Motor neuron (in vitro differentiated cells): ENCODE measurements around the gene CASP12. TPM values are rescaled to one million over a fixed set of nuclear protein-coding genes. Genes with fewer than 3 reads are reported as not detected.

Experiments used
- ATAC-seq, 8 experiments: fragments of 200-7000 bp; cut with Tn5 transposase; replicated peaks in 6 of 8; 2 replicates each; pipeline ENCODE4 v1.8.0; 2021; ENCODE audit warnings: mild to moderate bottlenecking in 8 of 8, moderate library complexity in 8 of 8
- H3K27ac ChIP-seq, 2 donors: fragments of 250-450 bp; sonication (Bioruptor Pico); 2 replicates each; pipeline ENCODE4 v1.9.0; 2021; ENCODE audit warnings: antibody characterized with exemption in 2 of 2, mild to moderate bottlenecking in 2 of 2, moderate library complexity in 1 of 2
- H3K4me1 ChIP-seq, 2 donors: fragments of 250-450 bp; sonication (Bioruptor Pico); replicated peaks in 1 of 2; 2 replicates each; pipeline ENCODE4 v1.6.1; 2021; ENCODE audit warnings: antibody characterized with exemption in 2 of 2, mild to moderate bottlenecking in 2 of 2, moderate library complexity in 1 of 2
- H3K4me3 ChIP-seq, 5 donors: fragments of 250-450 bp; sonication (Bioruptor Pico); 2 replicates each; pipeline ENCODE4 v1.9.0; 2021; ENCODE audit warnings: antibody characterized with exemption in 5 of 5, mild to moderate bottlenecking in 5 of 5, moderate library complexity in 4 of 5
- WGBS, 10 experiments: fragments of 450-650 bp; shearing (Covaris generic); methylation state at CpG; one replicate each; pipeline ENCODE4 v1.0.0; 2022; 5-methylcytosine and 5-hydroxymethylcytosine counted together
- in situ Hi-C, 9 experiments: fragments of 400-800 bp; cut with MboI; loops; one replicate each; pipeline ENCODE4 v1.15.0; 2021; ENCODE audit warnings: low sequenced_read_pairs in 9 of 9, low pct_unique_long_range_greater_than_20kb in 2 of 9; ENCODE audit not compliant: unreplicated experiment in 9 of 9
- total RNA-seq, 8 experiments: library from RNA; unstranded; fragments of 300-600 nt; gene quantifications; 2 replicates each; pipeline versions ENCODE4 v1.2.3 to v1.2.4, GENCODE V29; 2022

The CASP12 gene
- total RNA-seq, 8 experiments from 2014 or later = 0.43 TPM; not detected in 7

GRCh38 chr11:104876861-104877431 is 21.3 kb downstream of the CASP12 start:
- H3K4me1 ChIP-seq = peaks cover 0 to 4% of the 10 kb centered on the region in 2 donors
- WGBS, 10 experiments = 0 to 100% (median 96%) methylated on average over 1 to 5 of the region's 5 CpGs; no CpG with 5 or more reads in 1 of the 10 experiments
- in situ Hi-C loops = no loop called here
- no peak for ATAC-seq
- H3K4me3 ChIP-seq = no peak overlapping the region
- H3K27ac ChIP-seq = no peak overlapping the region

- Histone ChIP-seq H3K4me3 (no peak overlapping the region), H3K4me1 (peaks cover 0 to 4% of the 10 kb centered on the region in 2 donors), H3K27ac (no peak overlapping the region)
- in situ Hi-C loops = no loop called here
- no peak for ATAC-seq
Measured at GRCh38 chr11:104876324-104876723, 21.9 kb downstream of the CASP12 start.

GRCh38 chr11:104873252-104873651 is 25.0 kb downstream of the CASP12 start:
- WGBS, 10 experiments = 68 to 100% (median 86%) methylated on average over 1 to 8 of the region's 8 CpGs
- Histone ChIP-seq H3K4me1 (no peaks in the 10 kb centered on the region), H3K27ac (no peak overlapping the region), H3K4me3 (no peak overlapping the region)
- in situ Hi-C loops = no loop called here
- ATAC-seq = no peak

GRCh38 chr11:104872393-104872792 is 25.9 kb downstream of the CASP12 start:
- no peaks in the 10 kb centered on the region for H3K4me1 ChIP-seq
- 33 to 88% (median 65%) methylated on average over 2 to 3 of the region's 3 CpGs for WGBS, 10 experiments
- no peak overlapping the region for H3K27ac ChIP-seq
- in situ Hi-C loops = no loop called here
- ATAC-seq = no peak
- H3K4me3 ChIP-seq = no peak overlapping the region

GRCh38 chr11:104870910-104871309 is 27.4 kb downstream of the CASP12 start:
- Histone ChIP-seq H3K27ac (no peak overlapping the region), H3K4me3 (no peak overlapping the region), H3K4me1 (no peaks in the 10 kb centered on the region)
- peak in 3 of 8 experiments; percentile 38 to 86 (median 73) for ATAC-seq
- in situ Hi-C loops = no loop called here

- Histone ChIP-seq H3K4me3 (no peak overlapping the region), H3K27ac (no peak overlapping the region), H3K4me1 (no peaks in the 10 kb centered on the region)
- WGBS, 10 experiments = 18 to 81% (median 67%) methylated on average over 2 of the region's 2 CpGs; no CpG with 5 or more reads in 1 of the 10 experiments
- ATAC-seq = no peak
- in situ Hi-C loops = no loop called here
Measured at GRCh38 chr11:104866815-104867214, 31.4 kb downstream of the CASP12 start.

- in situ Hi-C loops = no loop called here
- WGBS, 10 experiments = 42 to 93% (median 69%) methylated on average over 2 to 7 of the region's 7 CpGs
Measured at GRCh38 chr11:104858882-104859775, 39.1 kb downstream of the CASP12 start.

GRCh38 chr11:104856607-104857006 is 41.7 kb downstream of the CASP12 start:
- in situ Hi-C loops = no loop called here
- Histone ChIP-seq H3K27ac (no peak overlapping the region), H3K4me1 (peaks cover 3 to 6% of the 10 kb centered on the region in 2 donors), H3K4me3 (no peak overlapping the region)
- no peak for ATAC-seq

More at GRCh38 chr11:104858882-104859775, 39.1 kb downstream of the CASP12 start:
- peaks cover 3 to 6% of the 10 kb centered on the region in 2 donors for H3K4me1 ChIP-seq
- H3K27ac ChIP-seq = no peak overlapping the region
- no peak overlapping the region for H3K4me3 ChIP-seq
- ATAC-seq = peak in 4 of 8 experiments; percentile 22 to 58 (median 30)

- Histone ChIP-seq H3K4me3 (no peak overlapping the region), H3K27ac (no peak overlapping the region), H3K4me1 (peaks cover 3 to 6% of the 10 kb centered on the region in 2 donors)
- WGBS, 10 experiments = 26 to 100% (median 89%) methylated on average over 1 to 2 of the region's 2 CpGs
- ATAC-seq = no peak
- in situ Hi-C loops = no loop called here
Measured at GRCh38 chr11:104855965-104856364, 42.3 kb downstream of the CASP12 start.

GRCh38 chr11:104853276-104853675 is 45.0 kb downstream of the CASP12 start:
- Histone ChIP-seq H3K4me3 (no peak overlapping the region), H3K4me1 (no peaks in the 10 kb centered on the region), H3K27ac (no peak overlapping the region)
- 88 to 100% (median 100%) methylated on average over 1 to 3 of the region's 3 CpGs; no CpG with 5 or more reads in 4 of the 10 experiments for WGBS, 10 experiments
- in situ Hi-C loops = no loop called here
- no peak for ATAC-seq

- in situ Hi-C loops = no loop called here
Measured at GRCh38 chr11:104852811-104853210, 45.4 kb downstream of the CASP12 start.

GRCh38 chr11:104846216-104846615 is 52.0 kb downstream of the CASP12 start:
- Histone ChIP-seq H3K27ac (no peak overlapping the region), H3K4me1 (no peaks in the 10 kb centered on the region), H3K4me3 (no peak overlapping the region)
- 71 to 100% (median 91%) methylated on average over 2 to 3 of the region's 3 CpGs for WGBS, 10 experiments
- in situ Hi-C loops = no loop called here
- ATAC-seq = no peak

More at GRCh38 chr11:104852811-104853210, 45.4 kb downstream of the CASP12 start:
- Histone ChIP-seq H3K4me1 (no peaks in the 10 kb centered on the region), H3K27ac (no peak overlapping the region), H3K4me3 (no peak overlapping the region)
- 17 to 100% (median 100%) methylated on average over 1 of the region's 1 CpG; no CpG with 5 or more reads in 1 of the 10 experiments for WGBS, 10 experiments
- ATAC-seq = peak in 3 of 8 experiments; percentile 51 to 79 (median 61)

GRCh38 chr11:104844451-104844850 is 53.8 kb downstream of the CASP12 start:
- in situ Hi-C loops = no loop called here
- Histone ChIP-seq H3K4me1 (no peaks in the 10 kb centered on the region), H3K4me3 (no peak overlapping the region), H3K27ac (no peak overlapping the region)
- no peak for ATAC-seq
- WGBS, 10 experiments = 0 to 94% (median 83%) methylated on average over 1 of the region's 1 CpG; no CpG with 5 or more reads in 1 of the 10 experiments
